VCaP (cell line): ENCODE measurements around the gene GLTPD2.

Experiments
- H3K27ac ChIP-seq: fragments of 450-650 bp; 2 replicates; pipeline ENCODE4 v1.5.1; 2017
- CTCF ChIP-seq: fragments of 450-650 bp; conservative IDR thresholded peaks from 2 replicates; pipeline ENCODE4 v1.5.1; 2017; ENCODE audit warnings: mild to moderate bottlenecking, moderate library complexity

The GLTPD2 gene

DNA sequence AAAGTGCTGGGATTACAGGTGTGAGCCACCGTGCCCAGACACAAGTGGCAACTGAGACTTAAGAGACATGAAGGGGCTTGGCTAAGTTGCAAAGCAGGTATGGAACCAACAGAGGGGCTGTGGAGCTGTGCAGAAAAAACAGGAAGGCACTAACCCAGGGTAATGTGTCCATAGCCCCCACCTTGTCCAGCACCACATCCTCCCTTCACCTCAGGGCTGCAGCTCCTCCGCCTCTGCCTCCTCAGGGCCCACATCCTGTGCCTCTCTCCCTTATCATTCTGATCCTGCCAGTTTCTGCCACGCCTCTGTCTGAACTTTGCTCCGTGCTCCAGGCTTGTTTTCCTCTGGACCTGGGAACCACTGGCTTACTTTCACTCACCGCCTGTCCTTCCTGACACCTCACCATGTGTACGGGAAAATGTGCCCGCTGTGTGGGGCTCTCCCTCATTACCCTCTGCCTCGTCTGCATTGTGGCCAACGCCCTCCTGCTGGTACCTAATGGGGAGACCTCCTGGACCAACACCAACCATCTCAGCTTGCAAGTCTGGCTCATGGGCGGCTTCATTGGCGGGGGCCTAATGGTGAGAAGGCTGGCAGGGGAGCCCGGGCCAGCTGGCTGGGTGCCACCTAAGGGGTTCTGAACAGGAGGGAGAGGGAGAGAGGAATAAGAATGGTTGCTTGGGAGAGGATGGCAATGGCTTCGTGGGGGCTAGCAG is 17.1 kb upstream of the GLTPD2 start, which contains the start of gene TM4SF5:
TSS of gene TM4SF5 (plus strand) at position 368 of the 716 bp plus-strand sequence. CDS start at position 405, 37 bp downstream.
- no peak within 1 kb of the TSS for H3K27ac ChIP-seq
- TF ChIP-seq CTCF: no peak

DNA sequence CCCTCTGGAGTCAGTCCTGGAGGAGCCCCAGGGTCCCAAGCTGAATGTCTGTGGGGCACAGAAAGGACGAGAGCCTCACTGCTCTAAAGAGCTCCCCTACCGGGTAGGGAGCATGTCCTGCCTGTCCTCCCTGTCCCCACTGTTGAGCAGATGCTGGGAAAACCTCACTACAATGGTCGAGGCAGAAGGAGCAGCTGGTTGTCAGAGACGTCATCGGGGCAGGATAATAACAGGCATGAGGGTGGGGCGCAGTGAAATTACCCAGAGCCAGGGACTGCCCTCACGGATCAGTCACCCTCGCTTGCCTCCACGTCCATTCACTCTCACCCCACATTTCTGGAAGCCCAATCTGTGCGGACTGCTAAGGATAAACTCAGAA is 16.5 kb upstream of the GLTPD2 start:
- no peak overlapping the region for H3K27ac ChIP-seq

DNA sequence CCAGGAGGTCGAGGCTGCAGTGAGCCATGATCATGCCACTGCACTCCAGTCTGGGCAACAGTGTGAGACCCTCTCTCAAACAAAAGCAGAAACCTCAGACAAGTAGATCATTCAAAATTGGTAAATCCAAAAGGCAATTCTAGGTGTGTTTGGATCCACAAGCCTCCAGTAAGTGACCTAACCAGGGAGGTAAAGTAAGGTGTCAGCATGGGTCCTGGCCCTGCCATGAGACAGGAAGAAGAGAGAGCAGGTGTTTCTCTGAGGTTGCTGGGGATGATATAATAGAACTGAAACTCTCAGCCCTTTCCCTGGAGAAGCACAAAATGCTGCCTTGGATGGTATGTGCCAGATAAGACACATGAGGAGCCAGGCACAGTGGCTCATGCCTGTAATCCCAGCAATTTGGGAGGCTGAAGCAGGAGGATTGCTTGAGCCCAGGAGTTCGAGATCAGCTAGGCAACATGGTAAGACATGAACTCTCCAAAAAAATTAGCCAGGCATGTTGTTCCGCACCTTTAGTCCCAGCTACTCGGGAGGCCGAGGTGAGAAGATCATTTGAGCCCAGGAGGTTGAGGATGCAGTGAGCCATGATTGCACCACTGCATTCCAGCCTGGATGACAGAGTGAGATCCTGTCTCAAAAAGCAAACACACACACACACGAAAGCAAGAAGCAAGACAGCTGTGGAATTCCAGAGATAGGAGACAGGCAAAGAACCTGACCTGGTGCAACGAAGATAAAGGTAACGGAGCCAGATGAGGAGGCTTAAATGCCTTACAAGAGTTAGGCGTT is 10.6 kb upstream of the GLTPD2 start:
- no peak for TF ChIP-seq CTCF
- no peak overlapping the region for H3K27ac ChIP-seq

More for the DNA sequence above, 16.5 kb upstream of the GLTPD2 start:
- no peak for TF ChIP-seq CTCF

GRCh38 chr17:4780325-4780955 is 8.3 kb upstream of the GLTPD2 start:
- no peak for TF ChIP-seq CTCF

DNA sequence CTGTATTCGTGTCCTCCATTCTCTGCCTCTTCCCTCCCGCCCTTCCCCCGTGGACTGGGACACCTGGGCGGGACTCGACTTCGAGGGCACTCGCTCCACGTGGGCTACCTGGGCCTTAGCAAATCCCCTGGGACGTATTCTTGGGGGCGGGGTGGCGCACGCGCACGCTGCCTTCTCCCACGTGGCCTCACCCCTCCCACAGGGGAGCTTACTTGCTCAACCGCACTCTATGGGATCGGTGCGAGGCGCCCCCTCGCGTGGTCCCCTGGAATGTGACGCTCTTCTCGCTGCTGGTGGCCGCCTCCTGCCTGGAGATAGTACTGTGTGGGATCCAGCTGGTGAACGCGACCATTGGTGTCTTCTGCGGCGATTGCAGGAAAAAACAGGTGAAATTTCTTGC is 6.1 kb upstream of the GLTPD2 start:
- no peak for TF ChIP-seq CTCF
- H3K27ac ChIP-seq: no peak overlapping the region

More at GRCh38 chr17:4780325-4780955, 8.3 kb upstream of the GLTPD2 start:
- H3K27ac ChIP-seq: no peak overlapping the region

- TF ChIP-seq CTCF: no peak
- no peak overlapping the region for H3K27ac ChIP-seq
These were observed 3.3 kb upstream of the GLTPD2 start for GRCh38 chr17:4785311-4786105.

DNA sequence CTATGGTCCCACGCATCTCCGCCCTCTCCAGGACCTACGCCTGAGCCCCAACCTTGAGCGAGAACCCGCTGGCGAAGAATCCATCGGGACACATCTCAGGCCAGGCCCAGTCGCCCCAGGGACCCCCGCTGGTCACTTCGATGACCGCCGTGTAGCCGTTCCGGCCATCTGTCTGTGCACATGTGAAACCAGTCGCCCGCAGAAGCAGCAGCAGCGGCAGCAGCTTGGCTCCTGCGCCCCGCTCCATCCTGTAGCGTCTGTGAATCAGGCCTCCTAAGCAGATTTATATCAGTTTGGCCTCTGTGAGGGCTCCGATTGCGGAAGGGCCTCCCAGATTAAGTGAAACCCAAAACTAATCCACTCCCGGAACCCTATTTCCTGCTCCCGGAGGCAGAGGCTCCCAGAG is 2.7 kb upstream of the GLTPD2 start, which contains the start of gene VMO1:
TSS of gene VMO1 (minus strand) at position 259 of the 406 bp plus-strand sequence. CDS start at position 247, 12 bp downstream.
- no peak within 1 kb of the TSS for H3K27ac ChIP-seq
- no peak for TF ChIP-seq CTCF
